ENCODE measurements around the gene TRIP4. TPM values are rescaled to one million over a fixed set of nuclear protein-coding genes. Genes with fewer than 3 reads are reported as not detected.
"Not testable (repeated sequence)": the region's sequence is repeated elsewhere in the genome, so short reads cannot be mapped to it uniquely, and the experiment has no call there.

Gene TRIP4
- total RNA-seq, 1 experiment from 2014 or later, result 26.2 TPM

GRCh38 chr15:64485796-64486195 is 98.2 kb downstream of the TRIP4 start:
- Mint-ChIP-seq H3K27me3 (ENCODE audit: insufficient read depth, unreplicated experiment) (no peaks in the 10 kb centered on the region), H3K9me3 (ENCODE audit: unreplicated experiment) (no peaks in the 10 kb centered on the region), H3K4me3 (ENCODE audit: unreplicated experiment) (no peak overlapping the region), H3K36me3 (ENCODE audit: insufficient read depth, unreplicated experiment) (peaks cover 8% of the 10 kb centered on the region), H3K27ac (ENCODE audit: unreplicated experiment) (no peak overlapping the region), H3K4me1 (ENCODE audit: low read depth, unreplicated experiment) (no peaks in the 10 kb centered on the region)
- TF ChIP-seq, protein P1, sequence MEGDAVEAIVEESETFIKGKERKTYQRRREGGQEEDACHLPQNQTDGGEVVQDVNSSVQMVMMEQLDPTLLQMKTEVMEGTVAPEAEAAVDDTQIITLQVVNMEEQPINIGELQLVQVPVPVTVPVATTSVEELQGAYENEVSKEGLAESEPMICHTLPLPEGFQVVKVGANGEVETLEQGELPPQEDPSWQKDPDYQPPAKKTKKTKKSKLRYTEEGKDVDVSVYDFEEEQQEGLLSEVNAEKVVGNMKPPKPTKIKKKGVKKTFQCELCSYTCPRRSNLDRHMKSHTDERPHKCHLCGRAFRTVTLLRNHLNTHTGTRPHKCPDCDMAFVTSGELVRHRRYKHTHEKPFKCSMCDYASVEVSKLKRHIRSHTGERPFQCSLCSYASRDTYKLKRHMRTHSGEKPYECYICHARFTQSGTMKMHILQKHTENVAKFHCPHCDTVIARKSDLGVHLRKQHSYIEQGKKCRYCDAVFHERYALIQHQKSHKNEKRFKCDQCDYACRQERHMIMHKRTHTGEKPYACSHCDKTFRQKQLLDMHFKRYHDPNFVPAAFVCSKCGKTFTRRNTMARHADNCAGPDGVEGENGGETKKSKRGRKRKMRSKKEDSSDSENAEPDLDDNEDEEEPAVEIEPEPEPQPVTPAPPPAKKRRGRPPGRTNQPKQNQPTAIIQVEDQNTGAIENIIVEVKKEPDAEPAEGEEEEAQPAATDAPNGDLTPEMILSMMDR (IDR thresholded peaks at IDR 0.05; ENCODE audit: insufficient read depth in 1 of 2, low read depth in 1 of 2, low read length in 1 of 2, severe bottlenecking in 1 of 2, unreplicated experiment in 1 of 2), result no peak
- H3K4me3 ChIP-seq (ENCODE audit: low read depth, low read length), result no peak overlapping the region
- no TSS peak for BruUV-seq (replicated peaks)
- POLR2A ChIA-PET, result no interaction called here
- DNase-seq, result no peak
- no peaks in the 10 kb centered on the region for H3K27me3 ChIP-seq (replicated peaks; ENCODE audit: control insufficient read depth, insufficient read depth, low read length)
- H3K4me1 ChIP-seq, result no peaks in the 10 kb centered on the region
- H3K9me3 ChIP-seq, result no peaks in the 10 kb centered on the region
- intact Hi-C loops (cut with micrococcal nuclease; ENCODE audit: unreplicated experiment), result no loop called here
- H3K36me3 ChIP-seq (ENCODE audit: control insufficient read depth, insufficient read depth, low read length), result no peaks in the 10 kb centered on the region
- CTCF ChIA-PET, result no interaction called here

DNA sequence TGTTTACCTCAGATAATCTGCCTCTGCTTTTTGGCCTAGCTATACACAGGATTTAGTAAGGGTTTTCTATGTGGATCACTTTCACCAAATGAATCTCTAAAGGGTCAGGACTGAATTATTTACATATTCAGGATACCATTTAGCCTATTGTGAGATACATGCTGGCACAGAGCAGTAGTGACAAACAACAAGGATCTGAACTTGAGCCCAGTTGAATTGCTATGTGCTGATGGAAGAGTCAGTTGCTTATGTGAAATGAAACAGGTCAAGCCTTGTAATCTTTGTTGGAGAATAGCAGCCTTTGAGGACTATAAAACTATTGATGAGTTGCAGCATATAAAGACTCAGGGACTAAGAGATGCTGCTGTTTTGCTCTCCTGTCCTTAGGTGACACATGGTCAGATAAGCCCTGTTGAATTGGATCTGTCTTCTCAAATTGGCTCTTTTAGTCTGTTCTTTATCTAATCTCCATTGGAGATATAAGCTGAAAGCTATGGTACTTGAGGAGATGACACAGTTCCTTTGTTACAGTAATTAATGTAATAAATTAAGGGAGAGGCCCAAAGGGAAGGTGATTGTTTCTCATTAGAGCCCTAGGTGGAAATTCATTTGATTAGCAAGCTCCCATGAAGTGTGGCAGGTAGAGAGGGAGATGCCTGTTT is 103.1 kb downstream of the TRIP4 start:
- no peak overlapping the region for H3K4me3 Mint-ChIP-seq (ENCODE audit: unreplicated experiment)
- intact Hi-C loops (cut with micrococcal nuclease; ENCODE audit: unreplicated experiment), result no loop called here
- H3K27ac Mint-ChIP-seq (ENCODE audit: unreplicated experiment), result no peak overlapping the region
- TF ChIP-seq, protein P1 (IDR thresholded peaks at IDR 0.05; ENCODE audit: insufficient read depth in 1 of 2, low read depth in 1 of 2, low read length in 1 of 2, severe bottlenecking in 1 of 2, unreplicated experiment in 1 of 2), result no peak
- no TSS peak for BruUV-seq (replicated peaks)
- H3K4me1 Mint-ChIP-seq (ENCODE audit: low read depth, unreplicated experiment), result no peaks in the 10 kb centered on the region
- peaks cover 9% of the 10 kb centered on the region for H3K36me3 Mint-ChIP-seq (ENCODE audit: insufficient read depth, unreplicated experiment)
- no peak for DNase-seq
- ChIA-PET POLR2A (no interaction called here), CTCF (no interaction called here)
- no peaks in the 10 kb centered on the region for H3K9me3 ChIP-seq
- no peak overlapping the region for H3K4me3 ChIP-seq (ENCODE audit: low read depth, low read length)
- H3K27me3 Mint-ChIP-seq (ENCODE audit: insufficient read depth, unreplicated experiment), result no peaks in the 10 kb centered on the region
- H3K36me3 ChIP-seq (ENCODE audit: control insufficient read depth, insufficient read depth, low read length), result no peaks in the 10 kb centered on the region
- H3K4me1 ChIP-seq, result no peaks in the 10 kb centered on the region
- H3K27me3 ChIP-seq (replicated peaks; ENCODE audit: control insufficient read depth, insufficient read depth, low read length), result no peaks in the 10 kb centered on the region
- H3K9me3 Mint-ChIP-seq (ENCODE audit: unreplicated experiment), result no peaks in the 10 kb centered on the region

- Mint-ChIP-seq H3K4me1 (ENCODE audit: low read depth, unreplicated experiment) (no peaks in the 10 kb centered on the region), H3K4me3 (ENCODE audit: unreplicated experiment) (no peak overlapping the region), H3K36me3 (ENCODE audit: insufficient read depth, unreplicated experiment) (peaks cover 15% of the 10 kb centered on the region), H3K9me3 (ENCODE audit: unreplicated experiment) (no peaks in the 10 kb centered on the region), H3K27me3 (ENCODE audit: insufficient read depth, unreplicated experiment) (no peaks in the 10 kb centered on the region), H3K27ac (ENCODE audit: unreplicated experiment) (no peak overlapping the region)
- TF ChIP-seq, protein P1 (IDR thresholded peaks at IDR 0.05; ENCODE audit: insufficient read depth in 1 of 2, low read depth in 1 of 2, low read length in 1 of 2, severe bottlenecking in 1 of 2, unreplicated experiment in 1 of 2), result no peak
- H3K4me3 ChIP-seq (ENCODE audit: low read depth, low read length), result no peak overlapping the region
- H3K4me1 ChIP-seq, result no peaks in the 10 kb centered on the region
- CTCF ChIA-PET, result no interaction called here
- DNase-seq, result no peak
- POLR2A ChIA-PET, result no interaction called here
- no peaks in the 10 kb centered on the region; the same call in 1 of the 2 replicates for H3K36me3 ChIP-seq (ENCODE audit: control insufficient read depth, insufficient read depth, low read length)
- no peaks in the 10 kb centered on the region for H3K9me3 ChIP-seq
- BruUV-seq (replicated peaks), result no TSS peak
- H3K27me3 ChIP-seq (replicated peaks; ENCODE audit: control insufficient read depth, insufficient read depth, low read length), result no peaks in the 10 kb centered on the region
- intact Hi-C loops (cut with micrococcal nuclease; ENCODE audit: unreplicated experiment), result no loop called here
Measured at GRCh38 chr15:64493641-64494040, 106.0 kb downstream of the TRIP4 start.

DNA sequence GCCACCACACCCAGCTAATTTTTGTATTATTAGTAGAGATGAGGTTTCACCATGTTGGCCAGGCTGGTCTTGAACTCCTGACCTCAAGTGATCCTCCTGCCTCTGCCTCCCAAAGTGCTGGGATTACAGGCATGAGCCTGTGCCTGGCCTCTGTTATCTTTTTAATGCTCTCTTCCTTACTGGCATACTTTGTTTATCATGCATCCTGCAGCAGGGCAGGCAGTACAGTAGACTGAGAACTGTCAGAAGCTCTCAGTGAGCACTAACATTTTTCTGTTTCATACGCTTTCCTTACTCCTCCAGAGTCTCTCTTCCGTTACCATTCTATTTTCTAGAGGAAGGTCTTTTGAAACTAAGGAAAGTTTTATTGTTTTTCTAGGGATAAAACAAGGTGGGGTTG is 108.3 kb downstream of the TRIP4 start:
- H3K4me1 Mint-ChIP-seq (ENCODE audit: low read depth, unreplicated experiment); CTCF ChIA-PET; H3K9me3 ChIP-seq; H3K9me3 Mint-ChIP-seq (ENCODE audit: unreplicated experiment); H3K27ac Mint-ChIP-seq (ENCODE audit: unreplicated experiment); H3K36me3 ChIP-seq (ENCODE audit: control insufficient read depth, insufficient read depth, low read length); H3K4me3 Mint-ChIP-seq (ENCODE audit: unreplicated experiment); intact Hi-C loops (cut with micrococcal nuclease; ENCODE audit: unreplicated experiment); H3K27me3 Mint-ChIP-seq (ENCODE audit: insufficient read depth, unreplicated experiment); BruUV-seq (replicated peaks); DNase-seq; POLR2A ChIA-PET; H3K27me3 ChIP-seq (replicated peaks; ENCODE audit: control insufficient read depth, insufficient read depth, low read length); H3K4me1 ChIP-seq; H3K4me3 ChIP-seq (ENCODE audit: low read depth, low read length): not testable (repeated sequence)
- peaks cover 20% of the 10 kb centered on the region for H3K36me3 Mint-ChIP-seq (ENCODE audit: insufficient read depth, unreplicated experiment)
